Trophoblast cell (in vitro differentiated cells and primary cell): ENCODE results near the gene TNFAIP8L3.

Experiments
- DNase-seq, 2 donors: peaks; one replicate each; pipeline ENCODE4 v3.0.0-alpha.2; 2016
- H2AFZ ChIP-seq: 2 replicates; pipeline ENCODE4 v1.6.1; 2013; ENCODE audit warnings: low read length, moderate library complexity, mild to moderate bottlenecking; ENCODE audit not compliant: insufficient read depth, poor library complexity
- H2AK5ac ChIP-seq: 2 replicates; pipeline ENCODE4 v1.6.1; 2013; ENCODE audit warnings: mild to moderate bottlenecking, low read length
- H2BK120ac ChIP-seq: 2 replicates; pipeline ENCODE4 v1.6.1; 2013; ENCODE audit warnings: low read length, mild to moderate bottlenecking, moderate library complexity; ENCODE audit not compliant: insufficient read depth, poor library complexity
- H2BK12ac ChIP-seq: 2 replicates; pipeline ENCODE4 v1.6.1; 2013; ENCODE audit warnings: mild to moderate bottlenecking, low read length, moderate library complexity
- H2BK5ac ChIP-seq: 2 replicates; pipeline ENCODE4 v1.6.1; 2013; ENCODE audit warnings: low read length, low read depth, moderate library complexity, mild to moderate bottlenecking; ENCODE audit not compliant: poor library complexity
- H3K14ac ChIP-seq: 2 replicates; pipeline ENCODE4 v1.6.1; 2013; ENCODE audit warnings: mild to moderate bottlenecking, low read length
- H3K18ac ChIP-seq: 2 replicates; pipeline ENCODE4 v1.6.1; 2013; ENCODE audit warnings: mild to moderate bottlenecking, low read length
- H3K23ac ChIP-seq: 2 replicates; pipeline ENCODE4 v1.6.1; 2013; ENCODE audit warnings: low read length
- H3K27ac ChIP-seq: 2 replicates; pipeline ENCODE4 v1.5.1; 2013; ENCODE audit warnings: low read depth, mild to moderate bottlenecking, inconsistent platforms, low read length, moderate library complexity
- H3K27me3 ChIP-seq: 2 replicates; pipeline ENCODE4 v1.6.1; 2013; ENCODE audit warnings: inconsistent platforms, mild to moderate bottlenecking, low read length, moderate library complexity; ENCODE audit not compliant: insufficient read depth
- H3K36me3 ChIP-seq, 2 experiments: 1 replicate in 1 of 2; 2 replicates in 1 of 2; pipeline ENCODE4 v1.6.1; 2013; ENCODE audit warnings: low read length in 2 of 2, mild to moderate bottlenecking in 2 of 2, moderate library complexity in 1 of 2; ENCODE audit not compliant: insufficient read depth in 2 of 2, control insufficient read depth in 1 of 2
- H3K4ac ChIP-seq: 2 replicates; pipeline ENCODE4 v1.6.1; 2013; ENCODE audit warnings: low read depth, mild to moderate bottlenecking, low read length, moderate library complexity
- H3K4me1 ChIP-seq, 2 experiments: 1 replicate in 1 of 2; 2 replicates in 1 of 2; pipeline ENCODE4 v1.6.1; 2013; ENCODE audit warnings: low read length in 2 of 2, mild to moderate bottlenecking in 2 of 2, moderate library complexity in 1 of 2; ENCODE audit not compliant: insufficient read depth in 2 of 2, control insufficient read depth in 1 of 2
- H3K4me2 ChIP-seq: 2 replicates; pipeline ENCODE4 v1.6.1; 2013; ENCODE audit warnings: inconsistent platforms, mild to moderate bottlenecking, low read length, moderate library complexity
- H3K4me3 ChIP-seq: 2 replicates; pipeline ENCODE4 v1.5.1; 2013; ENCODE audit warnings: mild to moderate bottlenecking, low read depth, low read length, inconsistent platforms
- H3K79me1 ChIP-seq: one replicate; pipeline ENCODE4 v1.6.1; 2013; ENCODE audit warnings: low read length
- H3K79me2 ChIP-seq: 2 replicates; pipeline ENCODE4 v1.6.1; 2013; ENCODE audit warnings: low read length, mild to moderate bottlenecking; ENCODE audit not compliant: control insufficient read depth, insufficient read depth, poor library complexity
- H3K9ac ChIP-seq: 2 replicates; pipeline ENCODE4 v1.6.1; 2013; ENCODE audit warnings: mild to moderate bottlenecking, low read length
- H3K9me3 ChIP-seq: 2 replicates; pipeline ENCODE4 v1.6.1; 2013; ENCODE audit warnings: low read depth, mild to moderate bottlenecking, control low read depth, inconsistent platforms, low read length; ENCODE audit not compliant: insufficient read depth
- H4K12ac ChIP-seq: 2 replicates; pipeline ENCODE4 v1.6.1; 2013; ENCODE audit warnings: low read depth, mild to moderate bottlenecking, low read length, moderate library complexity
- H4K8ac ChIP-seq: 2 replicates; pipeline ENCODE4 v1.6.1; 2013; ENCODE audit warnings: low read depth, mild to moderate bottlenecking, low read length, moderate library complexity
- H4K91ac ChIP-seq: one replicate; pipeline ENCODE4 v1.6.1; 2013; ENCODE audit warnings: low read depth, mild to moderate bottlenecking, low read length, moderate library complexity
- WGBS: extraction: QIAGEN DNeasy Blood & Tissue Kit; methylation state at CpG from one replicate; pipeline ENCODE4 v1.1.7; 2013; ENCODE audit warnings: missing lambda C conversion rate; ENCODE audit not compliant: insufficient read length, insufficient coverage; ENCODE audit errors: extremely low coverage; 5-methylcytosine and 5-hydroxymethylcytosine counted together

The TNFAIP8L3 gene

GRCh38 chr15:51114437-51115119 is 19.9 kb upstream of the TNFAIP8L3 start:
- H3K36me3 ChIP-seq, result no peaks in the 10 kb centered on the region
- no peak overlapping the region for H4K8ac ChIP-seq
- H2BK12ac ChIP-seq, result no peak overlapping the region
- H3K79me1 ChIP-seq, result no peaks in the 10 kb centered on the region
- H3K4ac ChIP-seq, result no peak overlapping the region
- no peak overlapping the region for H3K9ac ChIP-seq
- no peak for DNase-seq
- H2AK5ac ChIP-seq, result no peak overlapping the region
- no peak overlapping the region for H2BK5ac ChIP-seq
- H2BK120ac ChIP-seq, result no peak overlapping the region
- no peaks in the 10 kb centered on the region for H3K4me1 ChIP-seq
- H3K18ac ChIP-seq, result no peak overlapping the region
- no peak overlapping the region for H4K12ac ChIP-seq
- no peak overlapping the region for H4K91ac ChIP-seq
- no peaks in the 10 kb centered on the region for H3K27me3 ChIP-seq
- H3K14ac ChIP-seq, result no peak overlapping the region
- no peak overlapping the region for H3K4me3 ChIP-seq
- no peak overlapping the region for H2AFZ ChIP-seq
- no CpG with 5 or more reads among the region's 5 CpGs for WGBS
- no peak overlapping the region for H3K27ac ChIP-seq
- H3K9me3 ChIP-seq, result no peaks in the 10 kb centered on the region
- no peaks in the 10 kb centered on the region for H3K79me2 ChIP-seq
- H3K4me2 ChIP-seq, result no peak overlapping the region
- H3K23ac ChIP-seq, result no peak overlapping the region

- no peak for DNase-seq
- Histone ChIP-seq H3K4ac (no peak overlapping the region), H4K12ac (no peak overlapping the region), H3K18ac (no peak overlapping the region), H2AFZ (no peak overlapping the region), H3K79me1 (no peaks in the 10 kb centered on the region), H3K14ac (no peak overlapping the region), H3K4me3 (no peak overlapping the region), H3K4me2 (no peak overlapping the region), H3K27me3 (no peaks in the 10 kb centered on the region), H3K9ac (no peak overlapping the region), H3K9me3 (no peaks in the 10 kb centered on the region), H3K4me1 (no peaks in the 10 kb centered on the region), H2AK5ac (no peak overlapping the region), H3K79me2 (no peaks in the 10 kb centered on the region), H4K8ac (no peak overlapping the region), H3K36me3 (no peaks in the 10 kb centered on the region), H2BK120ac (no peak overlapping the region), H3K23ac (no peak overlapping the region), H4K91ac (no peak overlapping the region), H3K27ac (no peak overlapping the region), H2BK12ac (no peak overlapping the region), H2BK5ac (no peak overlapping the region)
- WGBS, result no CpG with 5 or more reads among the region's 1 CpG
Measured at GRCh38 chr15:51112078-51112477, 17.4 kb upstream of the TNFAIP8L3 start.

DNA sequence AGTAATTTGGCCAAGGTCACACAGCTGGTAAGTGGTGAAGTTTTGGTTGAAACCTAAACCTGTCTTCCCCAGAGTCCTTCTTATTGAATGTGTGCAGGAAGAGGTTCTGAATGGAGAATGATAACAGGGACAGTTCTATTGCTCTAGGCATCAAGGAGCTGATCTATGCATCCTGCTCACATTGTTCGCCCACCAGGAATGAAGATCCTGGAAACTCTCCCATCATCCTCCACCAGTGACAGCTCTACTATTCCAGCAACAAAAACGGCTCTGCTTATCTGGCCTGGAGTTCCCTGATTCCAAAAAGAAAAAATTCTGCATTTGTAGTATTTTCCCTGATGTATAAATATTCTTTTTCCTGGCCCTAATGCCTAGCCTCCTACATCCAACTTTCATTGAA is 16.4 kb upstream of the TNFAIP8L3 start:
- H3K18ac ChIP-seq, result no peak overlapping the region
- H2BK5ac ChIP-seq, result no peak overlapping the region
- H2BK12ac ChIP-seq, result no peak overlapping the region
- no peak overlapping the region for H3K4me2 ChIP-seq
- H3K23ac ChIP-seq, result no peak overlapping the region
- no peak overlapping the region for H2BK120ac ChIP-seq
- H2AK5ac ChIP-seq, result no peak overlapping the region
- no peak overlapping the region for H3K14ac ChIP-seq
- H3K36me3 ChIP-seq, result no peaks in the 10 kb centered on the region
- no peaks in the 10 kb centered on the region for H3K27me3 ChIP-seq
- DNase-seq, result no peak
- no peaks in the 10 kb centered on the region for H3K79me1 ChIP-seq
- no peaks in the 10 kb centered on the region for H3K79me2 ChIP-seq
- no CpG with 5 or more reads among the region's 2 CpGs for WGBS
- H2AFZ ChIP-seq, result no peak overlapping the region
- no peaks in the 10 kb centered on the region for H3K9me3 ChIP-seq
- H4K8ac ChIP-seq, result no peak overlapping the region
- no peak overlapping the region for H3K4me3 ChIP-seq
- H3K4ac ChIP-seq, result no peak overlapping the region
- H3K9ac ChIP-seq, result no peak overlapping the region
- H4K12ac ChIP-seq, result no peak overlapping the region
- no peak overlapping the region for H3K27ac ChIP-seq
- no peaks in the 10 kb centered on the region for H3K4me1 ChIP-seq
- H4K91ac ChIP-seq, result no peak overlapping the region

GRCh38 chr15:51110171-51110570 is 15.5 kb upstream of the TNFAIP8L3 start:
- Histone ChIP-seq H3K27me3 (no peaks in the 10 kb centered on the region), H2BK5ac (no peak overlapping the region), H3K14ac (no peak overlapping the region), H2AK5ac (no peak overlapping the region), H3K18ac (no peak overlapping the region), H4K8ac (no peak overlapping the region), H3K4me1 (no peaks in the 10 kb centered on the region), H2BK12ac (no peak overlapping the region), H3K9ac (no peak overlapping the region), H3K36me3 (no peaks in the 10 kb centered on the region), H3K79me1 (no peaks in the 10 kb centered on the region), H3K79me2 (no peaks in the 10 kb centered on the region), H3K4me3 (no peak overlapping the region), H2AFZ (no peak overlapping the region), H4K91ac (no peak overlapping the region), H3K4me2 (no peak overlapping the region), H2BK120ac (no peak overlapping the region), H3K4ac (no peak overlapping the region), H3K9me3 (no peaks in the 10 kb centered on the region), H3K23ac (no peak overlapping the region), H3K27ac (no peak overlapping the region), H4K12ac (no peak overlapping the region)
- no peak for DNase-seq
- WGBS, result no CpG with 5 or more reads among the region's 3 CpGs
